Skin epidermis (tissue), 12 donors: ENCODE measurements around the gene LGSN.
"Not testable (repeated sequence)": the region's sequence is repeated elsewhere in the genome, so short reads cannot be mapped to it uniquely, and the experiment has no call there.

ENCODE experiments used
- H3K27ac ChIP-seq, 21 experiments: fragments of 200-600 bp; sonication (generic) in 11 of 21; one replicate each; pipeline ENCODE4 v1.5.0; 2020; ENCODE audit warnings: mild to moderate bottlenecking in 3 of 21, inconsistent platforms in 2 of 21, moderate library complexity in 2 of 21
- H3K4me3 ChIP-seq, 7 experiments: fragments of 200-600 bp; sonication (generic) in 2 of 7; one replicate each; pipeline ENCODE4 v1.5.0; 2020; ENCODE audit warnings: inconsistent platforms in 2 of 7, mild to moderate bottlenecking in 2 of 7, moderate library complexity in 1 of 7

LGSN gene

DNA sequence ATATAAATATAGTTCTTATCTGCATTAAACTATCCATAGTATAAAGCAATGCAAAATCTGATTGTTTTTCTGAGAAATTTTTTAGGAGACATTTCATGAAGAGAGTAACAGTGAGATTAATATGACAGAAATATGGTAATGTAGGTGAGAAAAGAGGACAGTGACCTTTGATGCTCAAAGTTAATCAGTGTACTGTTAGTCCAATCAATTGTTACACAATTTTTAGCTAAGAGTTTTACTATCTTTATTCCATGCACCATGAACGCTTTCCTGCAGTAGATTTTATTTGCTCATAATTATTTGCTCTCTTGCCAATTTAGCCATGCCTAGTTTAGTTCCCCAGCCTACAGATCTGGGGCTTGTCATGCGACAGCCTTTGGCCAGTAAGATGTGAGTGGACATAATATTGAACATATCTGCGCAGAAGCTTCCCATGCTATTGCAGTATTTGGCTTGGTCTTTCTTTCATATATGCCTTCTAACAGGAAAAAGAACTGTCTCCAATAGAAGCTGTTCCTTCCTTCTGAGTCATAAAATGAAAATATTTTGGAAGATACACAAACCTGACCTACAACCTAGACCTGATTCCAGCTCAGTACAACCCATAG, 69.8 kb downstream of the LGSN start:
- no peak overlapping the region for H3K27ac ChIP-seq

DNA sequence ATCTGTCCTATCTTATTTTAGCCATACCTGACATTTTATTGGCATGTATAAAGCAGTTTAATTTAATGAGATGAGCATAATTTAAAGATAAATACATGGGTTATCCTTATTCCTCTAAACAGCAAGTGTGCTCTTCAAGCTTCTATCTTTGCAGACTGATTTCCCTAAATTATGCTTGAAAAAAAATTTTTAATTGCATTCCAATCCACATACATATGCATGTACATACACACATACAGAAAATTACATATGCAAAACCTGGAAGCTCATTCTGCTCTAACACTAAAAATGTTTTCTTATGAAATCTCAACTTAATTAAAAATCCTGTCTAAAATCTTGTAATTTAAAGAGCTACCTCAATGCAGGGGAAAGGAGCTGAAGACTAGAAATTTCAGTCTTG, 73.2 kb downstream of the LGSN start:
- no peak overlapping the region for H3K27ac ChIP-seq

More for the DNA sequence above, 69.8 kb downstream of the LGSN start:
- no peak overlapping the region for H3K4me3 ChIP-seq

DNA sequence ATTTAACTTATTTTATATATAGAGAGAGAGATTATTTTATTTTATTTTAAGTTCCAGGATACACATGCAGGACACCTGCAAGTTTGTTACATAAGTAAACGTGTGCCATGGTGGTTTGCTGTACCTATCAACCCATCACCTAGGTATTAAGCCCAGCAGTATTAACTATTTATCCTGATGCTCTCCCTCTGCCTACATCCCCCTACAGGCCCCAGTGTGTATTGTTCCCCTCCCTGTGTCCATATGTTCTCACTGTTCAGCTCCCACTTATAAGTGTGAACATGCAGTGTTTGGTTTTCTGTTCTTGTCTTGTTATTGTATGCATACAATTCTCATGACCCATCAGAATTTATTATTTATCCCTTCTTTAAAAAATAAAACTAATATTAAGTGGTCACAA, 73.9 kb downstream of the LGSN start:
- H3K27ac ChIP-seq: no peak overlapping the region
- no peak overlapping the region for H3K4me3 ChIP-seq

More for the DNA sequence above, 73.2 kb downstream of the LGSN start:
- H3K4me3 ChIP-seq: no peak overlapping the region

DNA sequence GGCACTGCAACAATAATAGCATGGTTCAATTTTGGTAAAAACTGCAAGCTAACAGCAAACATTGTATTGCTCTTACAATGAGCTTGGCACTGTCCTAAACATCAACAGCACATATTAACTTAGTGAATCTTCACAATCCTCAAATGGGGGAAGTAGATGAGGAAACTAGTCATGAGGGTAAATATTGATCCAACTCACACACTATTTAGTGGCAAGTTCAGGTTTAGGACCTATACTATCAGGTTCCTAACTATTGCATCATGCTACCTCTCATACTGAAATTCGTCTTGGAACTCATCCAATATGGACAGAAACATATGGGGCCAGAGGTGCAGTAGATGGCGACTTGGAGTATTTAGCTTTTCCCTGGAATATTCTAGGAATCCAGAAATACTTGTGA, 74.4 kb downstream of the LGSN start:
- H3K27ac ChIP-seq: no peak overlapping the region
- H3K4me3 ChIP-seq: no peak overlapping the region

DNA sequence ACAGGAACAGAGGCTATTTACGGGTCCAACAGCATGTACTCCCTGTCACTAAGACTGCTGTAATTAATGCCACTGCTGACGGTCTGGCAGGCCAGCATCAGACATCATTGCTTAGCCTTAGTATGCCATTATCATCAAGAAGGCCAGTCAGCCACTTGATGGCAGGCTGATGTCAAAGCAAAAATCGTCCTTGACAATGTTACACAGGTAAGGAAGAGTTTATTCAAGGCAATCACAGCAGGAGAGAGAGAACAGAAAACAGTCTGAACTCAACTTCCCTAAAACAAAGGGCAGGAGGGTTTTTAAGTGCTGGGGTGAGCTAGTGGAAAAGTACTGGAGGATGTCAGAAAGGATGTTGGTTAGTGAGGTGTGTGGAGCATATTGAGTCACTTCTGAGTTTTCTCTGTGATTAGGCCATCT, 83.4 kb downstream of the LGSN start:
- H3K27ac ChIP-seq: no peak overlapping the region
- no peak overlapping the region for H3K4me3 ChIP-seq

DNA sequence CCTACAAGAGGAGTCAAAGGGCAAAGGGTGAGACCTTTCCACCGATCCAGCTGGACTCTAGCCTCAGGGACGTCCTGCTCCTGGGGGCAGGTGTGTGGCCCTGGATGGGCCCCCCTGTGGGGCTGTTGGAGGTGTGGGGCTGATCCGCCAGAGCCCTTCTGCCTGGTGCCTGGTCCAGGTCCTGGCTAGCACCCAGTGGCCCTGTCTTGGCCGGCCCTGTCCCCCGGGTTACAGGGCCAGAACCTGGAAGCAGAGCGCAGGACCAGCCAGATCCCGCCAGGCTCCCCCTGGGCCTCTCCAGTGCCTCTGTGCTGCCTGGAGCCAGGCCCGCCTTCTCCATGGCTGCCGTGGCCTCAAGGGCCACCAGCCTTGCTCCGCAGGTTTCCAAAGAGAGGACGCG, 89.3 kb downstream of the LGSN start:
- not testable (repeated sequence) for H3K27ac ChIP-seq, H3K4me3 ChIP-seq

DNA sequence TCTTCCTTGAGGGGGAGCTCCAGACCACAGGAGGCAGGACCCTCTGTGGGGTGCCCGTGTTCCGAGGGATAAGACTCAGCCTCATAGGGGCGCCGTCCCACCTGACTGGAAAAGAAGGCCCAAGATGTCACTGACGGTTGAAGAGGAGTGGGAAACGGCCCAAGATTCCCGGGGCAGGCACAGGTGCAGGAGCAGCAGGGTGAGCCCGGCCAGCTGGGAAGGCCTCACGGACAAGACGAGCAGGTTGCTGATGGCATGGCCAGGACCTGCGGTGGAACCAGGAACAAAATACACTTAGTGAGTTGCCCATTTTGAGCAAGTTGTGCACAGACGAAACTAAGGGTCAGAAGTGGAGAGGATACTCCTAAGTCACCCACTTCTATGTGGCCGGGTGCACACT, 89.8 kb downstream of the LGSN start:
- H3K27ac ChIP-seq, H3K4me3 ChIP-seq: not testable (repeated sequence)

DNA sequence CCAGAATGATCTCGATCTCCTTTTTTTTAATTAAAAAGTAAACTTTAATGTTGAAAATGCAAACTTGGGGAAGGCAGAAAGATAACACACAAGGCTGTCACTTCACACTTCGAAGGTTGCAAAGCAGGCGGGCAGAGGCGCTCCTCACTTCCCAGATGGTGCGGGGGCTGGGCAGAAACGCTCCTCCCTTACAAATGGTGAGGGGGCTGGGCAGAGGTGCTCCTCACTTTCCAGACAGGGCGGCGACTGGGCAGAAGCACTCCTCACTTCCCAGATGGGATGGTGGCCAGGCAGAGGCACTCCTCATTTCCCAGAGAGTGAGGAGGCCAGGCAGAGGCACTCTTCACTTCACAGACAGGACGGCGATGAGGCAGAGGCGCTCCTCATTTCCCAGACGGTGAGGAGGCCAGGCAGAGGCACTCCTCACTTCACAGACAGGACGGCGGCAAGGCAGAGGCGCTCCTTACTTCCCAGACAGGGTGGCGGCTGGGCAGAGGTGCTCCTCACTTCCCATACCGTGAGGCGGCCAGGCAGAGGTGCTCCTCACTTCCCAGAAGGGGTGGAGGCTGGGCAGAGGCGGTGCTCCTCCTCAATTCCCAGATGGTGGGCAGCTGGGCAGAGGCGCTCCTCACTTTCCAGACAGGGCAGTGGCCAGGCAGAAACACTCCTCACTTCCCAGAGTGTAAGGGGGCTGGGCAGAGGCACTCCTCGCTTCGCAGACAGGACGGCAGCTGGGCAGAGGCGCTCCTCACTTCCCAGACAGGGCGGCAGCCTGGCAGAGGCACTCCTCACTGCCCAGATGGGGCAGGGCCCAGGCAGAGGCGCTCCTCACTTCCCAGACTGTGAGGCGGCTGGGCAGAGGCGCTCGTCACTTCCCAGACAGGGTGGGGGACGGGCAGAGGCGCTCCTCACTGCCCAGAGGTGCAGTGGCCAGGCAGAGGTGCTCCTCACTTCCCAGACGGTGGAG, 91.6 kb downstream of the LGSN start:
- not testable (repeated sequence) for H3K27ac ChIP-seq, H3K4me3 ChIP-seq

DNA sequence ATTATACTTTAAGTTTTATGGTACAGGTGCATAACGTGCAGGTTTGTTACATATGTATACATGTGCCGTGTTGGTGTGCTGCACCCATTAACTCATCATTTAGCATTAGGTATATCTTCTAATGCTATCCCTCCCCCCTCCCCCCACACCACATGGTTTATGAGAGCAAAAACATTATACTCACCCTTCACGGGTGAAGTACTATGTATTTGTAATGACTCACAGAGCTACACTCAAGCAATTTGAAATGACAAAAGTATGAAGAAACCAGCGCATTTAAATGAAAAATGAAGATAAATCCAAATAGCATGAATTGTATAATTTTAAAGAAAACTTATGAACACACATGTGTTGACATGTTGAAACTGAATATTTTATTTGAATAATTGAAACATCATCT, 93.8 kb downstream of the LGSN start:
- not testable (repeated sequence) for H3K4me3 ChIP-seq, H3K27ac ChIP-seq
